HepG2 (cell line): Measurements from ENCODE around the gene SH3D19. TPM values are rescaled to one million over a fixed set of nuclear protein-coding genes. Genes with fewer than 3 reads are reported as not detected.

Experiments
- ATAC-seq: fragments of 200-7000 bp; cut with Tn5 transposase; 3 replicates; pipeline ENCODE4 v1.9.1; 2020; ENCODE audit warnings: mild to moderate bottlenecking, moderate library complexity
- BruUV-seq: library from RNA; stranded (reverse); fragments of 400-500 nt; replicated peaks from 2 replicates; lab custom pipeline; 2021; lab: Mats Ljungman, UMichigan
- CTCF ChIA-PET: fragments of 300-600 bp; formaldehyde crosslinking; extraction: SDS; loops from one replicate; lab custom pipeline; 2021; ENCODE audit warnings: low total read pairs, inconsistent platforms, low intra/inter-chr PET ratio; lab: Yijun Ruan, JAX
- POLR2A ChIA-PET: fragments of 350-600 bp; sonication (Branson Sonifier 250); formaldehyde crosslinking; loops from one replicate; lab custom pipeline; 2020; ENCODE audit warnings: antibody characterized with exemption, inconsistent platforms; lab: Yijun Ruan, JAX
- DNase-seq: peaks from one replicate; pipeline ENCODE4 v3.0.0-alpha.2; 2015; ENCODE audit warnings: low spot score
- FAIRE-seq: peaks from 3 replicates; lab custom pipeline; 2011; peaks lifted over from hg19 to GRCh38; lab: Jason Lieb, UNC
- H2AFZ ChIP-seq: one replicate; pipeline ENCODE4 v1.6.1; 2011; ENCODE audit warnings: low read length, inconsistent platforms
- H3K27ac ChIP-seq: fragments of 300-600 bp; 3 replicates; pipeline ENCODE4 v1.8.0; 2011; ENCODE audit warnings: mixed run types, mild to moderate bottlenecking, mixed read lengths, low read length, inconsistent platforms; ENCODE audit not compliant: insufficient read depth; ENCODE audit errors: extremely low read length
- H3K27me3 ChIP-seq, 2 experiments: fragments of 200-600 bp in 1 of 2; 2 replicates in 1 of 2; 3 replicates in 1 of 2; pipeline versions ENCODE4 v1.6.0 to v1.8.0; 2011; ENCODE audit warnings: low read length in 2 of 2, mild to moderate bottlenecking in 2 of 2, moderate library complexity in 2 of 2, inconsistent platforms in 1 of 2; ENCODE audit not compliant: insufficient read depth in 2 of 2, control insufficient read depth in 1 of 2
- H3K36me3 ChIP-seq, 2 experiments: fragments of 200-600 bp in 1 of 2; replicated peaks in 1 of 2; 2 replicates in 1 of 2; 3 replicates in 1 of 2; pipeline versions ENCODE4 v1.5.1 to v1.8.0; 2011; ENCODE audit warnings: low read length in 2 of 2, inconsistent platforms in 1 of 2; ENCODE audit not compliant: insufficient read depth in 2 of 2, control insufficient read depth in 1 of 2
- H3K4me1 ChIP-seq: 2 replicates; pipeline ENCODE4 v1.5.1; 2012; ENCODE audit warnings: low read length, inconsistent platforms; ENCODE audit not compliant: insufficient read depth
- H3K4me2 ChIP-seq: 2 replicates; pipeline ENCODE4 v1.6.0; 2011; ENCODE audit warnings: low read depth, low read length, inconsistent platforms
- H3K4me3 ChIP-seq, 3 experiments: fragments of 200-600 bp in 1 of 3; sonication (generic), shearing (Covaris generic) in 1 of 3; replicated peaks in 1 of 3; 2 replicates each; pipeline ENCODE4 v1.5.1; 2011 to 2016; ENCODE audit warnings: low read length in 3 of 3, inconsistent platforms in 2 of 3, low read depth in 2 of 3, mild to moderate bottlenecking in 2 of 3, control low read depth in 1 of 3, mixed read lengths in 1 of 3; ENCODE audit not compliant: insufficient read depth in 1 of 3
- H3K79me2 ChIP-seq: one replicate; pipeline ENCODE4 v1.6.1; 2011; ENCODE audit warnings: low read length, inconsistent platforms; ENCODE audit not compliant: insufficient read depth
- H3K9ac ChIP-seq: 2 replicates; pipeline ENCODE4 v1.6.0; 2011; ENCODE audit warnings: mild to moderate bottlenecking, low read depth, low read length, inconsistent platforms; ENCODE audit not compliant: insufficient read depth
- H3K9me3 ChIP-seq: 2 replicates; pipeline ENCODE4 v1.5.1; 2012; ENCODE audit warnings: mild to moderate bottlenecking, low read length
- H4K20me1 ChIP-seq: 2 replicates; pipeline ENCODE4 v1.6.0; 2011; ENCODE audit warnings: inconsistent platforms, mild to moderate bottlenecking, low read length, moderate library complexity; ENCODE audit not compliant: insufficient read depth
- CBX1 ChIP-seq: IDR thresholded peaks from one replicate; pipeline ENCODE4 v1.6.1; 2016; ENCODE audit warnings: antibody characterized with exemption, low read depth
- HNRNPK ChIP-seq: fragments of 200-400 bp; formaldehyde crosslinking; IDR thresholded peaks from 2 replicates; pipeline ENCODE4 v1.6.1; 2018; ENCODE audit warnings: low read length, low read depth, moderate library complexity, mild to moderate bottlenecking; ENCODE audit not compliant: poor library complexity, severe bottlenecking
- MEF2D ChIP-seq: sonication (generic); formaldehyde crosslinking; IDR thresholded peaks from 2 replicates; pipeline ENCODE4 v1.5.1; 2020; ENCODE audit warnings: mild to moderate bottlenecking, missing genetic modification reagents
- NR2F1 ChIP-seq, 2 experiments: fragments of 450-650 bp in 1 of 2; formaldehyde crosslinking in 1 of 2; IDR thresholded peaks; 2 replicates each; pipeline versions ENCODE4 v1.5.0 to v1.6.1; 2016 to 2020; ENCODE audit warnings: mild to moderate bottlenecking in 1 of 2, missing compliant biosample characterization in 1 of 2, missing genetic modification reagents in 1 of 2, moderate library complexity in 1 of 2
- PHF20 ChIP-seq: sonication (generic); formaldehyde crosslinking; IDR thresholded peaks from 2 replicates; pipeline ENCODE4 v1.5.0; 2020; ENCODE audit warnings: mild to moderate bottlenecking, missing genetic modification reagents
- SIN3A ChIP-seq: IDR thresholded peaks from 2 replicates; pipeline ENCODE4 v1.6.1; 2011; ENCODE audit warnings: low read depth, mild to moderate bottlenecking, control low read depth, low read length, borderline replicate concordance
- TOPORS ChIP-seq: sonication (generic); formaldehyde crosslinking; IDR thresholded peaks from 2 replicates; pipeline ENCODE4 v1.8.0; 2023; ENCODE audit warnings: mild to moderate bottlenecking, missing genetic modification reagents
- ZNF124 ChIP-seq: sonication (generic); formaldehyde crosslinking; IDR thresholded peaks from 2 replicates; pipeline ENCODE4 v1.4.0; 2020; ENCODE audit warnings: missing genetic modification reagents
- ZNF253 ChIP-seq: sonication (generic); formaldehyde crosslinking; IDR thresholded peaks from 2 replicates; pipeline ENCODE4 v1.8.0; 2022; ENCODE audit warnings: mild to moderate bottlenecking, missing genetic modification reagents, borderline replicate concordance
- ZNF619 ChIP-seq: sonication (generic); formaldehyde crosslinking; IDR thresholded peaks from 2 replicates; pipeline ENCODE4 v1.4.0; 2020; ENCODE audit warnings: mild to moderate bottlenecking, missing genetic modification reagents
- WGBS: methylation state at CpG from one replicate; pipeline ENCODE4 v1.1.6; 2017; ENCODE audit warnings: low lambda C conversion rate; 5-methylcytosine and 5-hydroxymethylcytosine counted together
- in situ Hi-C: cut with HindIII; loops from 2 replicates; pipeline ENCODE4 v1.10.0; 2017; ENCODE audit warnings: low pct_unique_long_range_greater_than_20kb; ENCODE audit not compliant: extremely low pct_ligation_motif_present
- intact Hi-C: fragments of 100-400 bp; cut with micrococcal nuclease; formaldehyde crosslinking; loops from one replicate; pipeline ENCODE4 v1.10.0; 2022; ENCODE audit not compliant: unreplicated experiment
- polyA plus RNA-seq, 8 experiments: library from polyadenylated mRNA; depleted of rRNA in 3 of 8; stranded (reverse) in 7 of 8; unstranded in 1 of 8; fragments of >200 nt; fragmentation: Illumina TruSeq in 4 of 8; extraction: Trizol in 4 of 8; gene quantifications; 2 replicates each; pipeline versions ENCODE4 v1.2.1 to v1.2.3, GENCODE V29; 2011 to 2016; ENCODE audit warnings: low read depth in 4 of 8, missing spikeins in 1 of 8, mixed read lengths in 1 of 8; ENCODE audit not compliant: insufficient read depth in 1 of 8
- total RNA-seq, 5 experiments: library from RNA; depleted of rRNA; stranded (reverse); fragments of >200 nt; fragmentation: Illumina TruSeq; extraction: Trizol; gene quantifications; 2 replicates each; pipeline ENCODE4 v1.2.3, GENCODE V29; 2016; ENCODE audit warnings: low read depth in 1 of 5
- TF ChIP-seq, protein P1 (sequence below): sonication (generic); formaldehyde crosslinking; IDR thresholded peaks from 2 replicates; pipeline ENCODE4 v1.8.0; 2022; ENCODE audit warnings: mild to moderate bottlenecking, missing genetic modification reagents
- TF ChIP-seq, protein P2 (sequence below): sonication (generic); formaldehyde crosslinking; IDR thresholded peaks from 2 replicates; pipeline ENCODE4 v1.5.0; 2020; ENCODE audit warnings: missing genetic modification reagents
- TF ChIP-seq, protein P3 (sequence below): sonication (generic); formaldehyde crosslinking; IDR thresholded peaks from 2 replicates; pipeline ENCODE4 v1.4.0; 2020; ENCODE audit warnings: missing genetic modification reagents
- TF ChIP-seq, protein P4 (sequence below): sonication (generic); formaldehyde crosslinking; IDR thresholded peaks from 2 replicates; pipeline ENCODE4 v1.4.0; 2020; ENCODE audit warnings: missing genetic modification reagents, mild to moderate bottlenecking, borderline replicate concordance

Gene SH3D19
- total and polyA plus RNA-seq, 2 of the 13 experiments (the other 11 are each of a cell fraction or from before 2014, with no cell fraction given): 31.2 to 38.0 TPM

DNA sequence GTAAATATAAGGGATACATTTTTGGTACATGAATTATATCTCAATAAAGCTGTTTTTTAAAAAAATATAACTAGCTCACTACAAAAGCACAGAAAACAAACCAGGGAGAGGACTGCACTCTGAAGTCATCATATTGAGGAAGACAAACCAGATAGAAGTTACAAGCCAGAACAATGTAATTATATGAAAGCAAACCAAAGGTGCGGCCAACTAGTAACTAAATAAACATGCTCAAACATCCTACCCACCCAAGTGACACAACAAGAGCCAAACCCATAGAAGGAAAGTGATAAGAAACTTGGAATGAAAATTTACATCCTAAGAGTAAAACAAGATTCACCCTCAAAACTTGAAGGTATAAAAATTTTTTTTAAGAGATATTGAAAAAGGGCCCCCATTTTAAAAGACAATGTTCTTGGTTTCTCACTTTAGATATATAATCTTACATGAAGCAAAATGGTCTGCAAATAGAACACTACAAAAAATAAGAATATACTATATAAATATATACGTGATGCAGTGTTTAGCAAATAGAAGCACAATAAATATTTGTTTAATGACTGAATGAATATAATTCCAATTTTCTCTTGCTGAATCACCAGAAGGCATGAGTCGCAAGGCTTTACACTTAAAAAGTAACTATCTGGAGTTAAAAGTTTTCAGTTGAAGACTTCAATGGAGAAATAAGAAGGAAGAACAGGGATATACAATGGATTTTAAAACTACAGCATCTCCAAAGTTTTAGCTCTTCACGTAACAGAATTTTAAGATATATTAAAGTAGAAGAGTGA is 4.0 kb upstream of the SH3D19 start (continued):
- TF ChIP-seq, protein P1, sequence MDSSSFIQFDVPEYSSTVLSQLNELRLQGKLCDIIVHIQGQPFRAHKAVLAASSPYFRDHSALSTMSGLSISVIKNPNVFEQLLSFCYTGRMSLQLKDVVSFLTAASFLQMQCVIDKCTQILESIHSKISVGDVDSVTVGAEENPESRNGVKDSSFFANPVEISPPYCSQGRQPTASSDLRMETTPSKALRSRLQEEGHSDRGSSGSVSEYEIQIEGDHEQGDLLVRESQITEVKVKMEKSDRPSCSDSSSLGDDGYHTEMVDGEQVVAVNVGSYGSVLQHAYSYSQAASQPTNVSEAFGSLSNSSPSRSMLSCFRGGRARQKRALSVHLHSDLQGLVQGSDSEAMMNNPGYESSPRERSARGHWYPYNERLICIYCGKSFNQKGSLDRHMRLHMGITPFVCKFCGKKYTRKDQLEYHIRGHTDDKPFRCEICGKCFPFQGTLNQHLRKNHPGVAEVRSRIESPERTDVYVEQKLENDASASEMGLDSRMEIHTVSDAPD (CRISPR knock-in tag): no peak
- no peak for TF ChIP-seq TOPORS
- no peak for TF ChIP-seq SIN3A
- TF ChIP-seq, protein P2, sequence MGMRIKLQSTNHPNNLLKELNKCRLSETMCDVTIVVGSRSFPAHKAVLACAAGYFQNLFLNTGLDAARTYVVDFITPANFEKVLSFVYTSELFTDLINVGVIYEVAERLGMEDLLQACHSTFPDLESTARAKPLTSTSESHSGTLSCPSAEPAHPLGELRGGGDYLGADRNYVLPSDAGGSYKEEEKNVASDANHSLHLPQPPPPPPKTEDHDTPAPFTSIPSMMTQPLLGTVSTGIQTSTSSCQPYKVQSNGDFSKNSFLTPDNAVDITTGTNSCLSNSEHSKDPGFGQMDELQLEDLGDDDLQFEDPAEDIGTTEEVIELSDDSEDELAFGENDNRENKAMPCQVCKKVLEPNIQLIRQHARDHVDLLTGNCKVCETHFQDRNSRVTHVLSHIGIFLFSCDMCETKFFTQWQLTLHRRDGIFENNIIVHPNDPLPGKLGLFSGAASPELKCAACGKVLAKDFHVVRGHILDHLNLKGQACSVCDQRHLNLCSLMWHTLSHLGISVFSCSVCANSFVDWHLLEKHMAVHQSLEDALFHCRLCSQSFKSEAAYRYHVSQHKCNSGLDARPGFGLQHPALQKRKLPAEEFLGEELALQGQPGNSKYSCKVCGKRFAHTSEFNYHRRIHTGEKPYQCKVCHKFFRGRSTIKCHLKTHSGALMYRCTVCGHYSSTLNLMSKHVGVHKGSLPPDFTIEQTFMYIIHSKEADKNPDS (CRISPR knock-in tag): no peak
- no peak for TF ChIP-seq CBX1
- TF ChIP-seq PHF20 (CRISPR knock-in tag): no peak
- no peak for TF ChIP-seq HNRNPK

DNA sequence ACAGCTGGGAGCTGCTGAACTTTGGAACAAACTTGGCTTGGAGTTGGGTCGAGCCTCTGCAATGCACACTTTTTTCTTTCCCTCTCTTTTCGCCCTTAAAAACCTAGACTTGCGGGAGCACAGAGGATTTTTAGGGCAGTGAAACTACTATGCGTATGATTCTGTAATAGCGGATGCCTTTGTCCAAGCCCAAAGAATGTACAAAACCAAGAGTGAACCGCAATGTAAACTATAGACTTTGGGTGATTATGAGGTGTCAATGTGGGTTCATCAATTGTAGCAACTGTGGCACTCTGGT is 493 bp upstream of the SH3D19 start:
- Histone ChIP-seq H3K4me2 (peak overlapping the region; percentile 86), H4K20me1 (peaks cover 10% of the 10 kb centered on the region; the same call in 1 of the 2 replicates), H2AFZ (no peak overlapping the region), H3K27me3 (no peaks in the 10 kb centered on the region), H3K79me2 (peaks cover 34% of the 10 kb centered on the region), H3K4me1 (peaks cover 54% of the 10 kb centered on the region), H3K9me3 (no peaks in the 10 kb centered on the region), H3K4me3 (peak overlapping the region; percentile 7 to 84 (median 36); a peak in 5 of 6 replicates), H3K9ac (peak overlapping the region; percentile 62), H3K27ac (peak overlapping the region; percentile 100), H3K36me3 (no peaks in the 10 kb centered on the region)
- no TSS peak for BruUV-seq
- in situ Hi-C loops: no loop called here
- ChIA-PET CTCF (no interaction called here), POLR2A (interaction anchor here (0.6 to 3.7 kb wide), 27 partner anchors 9 to 310 kb away, joined by 3 to 49 read pairs (median 8); partner anchors contain the start of genes FHIP1A, LRBA and PRSS48)
- intact Hi-C loops: loop anchor here (1.0 kb wide), 1 partner anchor 36 kb away; no protein-coding TSS in a partner anchor
- FAIRE-seq (no peak), DNase-seq (no peak), ATAC-seq (no peak)
- WGBS: 2% methylated on average over 6 of the region's 6 CpGs
- TF ChIP-seq, protein P3, sequence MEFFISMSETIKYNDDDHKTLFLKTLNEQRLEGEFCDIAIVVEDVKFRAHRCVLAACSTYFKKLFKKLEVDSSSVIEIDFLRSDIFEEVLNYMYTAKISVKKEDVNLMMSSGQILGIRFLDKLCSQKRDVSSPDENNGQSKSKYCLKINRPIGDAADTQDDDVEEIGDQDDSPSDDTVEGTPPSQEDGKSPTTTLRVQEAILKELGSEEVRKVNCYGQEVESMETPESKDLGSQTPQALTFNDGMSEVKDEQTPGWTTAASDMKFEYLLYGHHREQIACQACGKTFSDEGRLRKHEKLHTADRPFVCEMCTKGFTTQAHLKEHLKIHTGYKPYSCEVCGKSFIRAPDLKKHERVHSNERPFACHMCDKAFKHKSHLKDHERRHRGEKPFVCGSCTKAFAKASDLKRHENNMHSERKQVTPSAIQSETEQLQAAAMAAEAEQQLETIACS (CRISPR knock-in tag): no peak
- TF ChIP-seq ZNF253 (CRISPR knock-in tag) (no peak), MEF2D (CRISPR knock-in tag) (0 out of 2 replicates have a peak, but pooled peaks have one; percentile 9), NR2F1 (CRISPR knock-in tag; IDR thresholded peaks at IDR 0.05) (no peak), ZNF124 (CRISPR knock-in tag) (0 out of 2 replicates have a peak, but pooled peaks have one; percentile 10), ZNF619 (CRISPR knock-in tag) (0 out of 2 replicates have a peak, but pooled peaks have one; percentile 54)
- TF ChIP-seq, protein P4, sequence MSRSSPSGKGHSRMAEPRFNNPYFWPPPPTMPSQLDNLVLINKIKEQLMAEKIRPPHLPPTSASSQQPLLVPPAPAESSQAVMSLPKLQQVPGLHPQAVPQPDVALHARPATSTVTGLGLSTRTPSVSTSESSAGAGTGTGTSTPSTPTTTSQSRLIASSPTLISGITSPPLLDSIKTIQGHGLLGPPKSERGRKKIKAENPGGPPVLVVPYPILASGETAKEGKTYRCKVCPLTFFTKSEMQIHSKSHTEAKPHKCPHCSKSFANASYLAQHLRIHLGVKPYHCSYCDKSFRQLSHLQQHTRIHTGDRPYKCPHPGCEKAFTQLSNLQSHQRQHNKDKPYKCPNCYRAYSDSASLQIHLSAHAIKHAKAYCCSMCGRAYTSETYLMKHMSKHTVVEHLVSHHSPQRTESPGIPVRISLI (CRISPR knock-in tag): peak; percentile 82; the same call in 1 of the 2 replicates
